Hepatocyte (in vitro differentiated cells): Measurements from ENCODE around the gene UPK1B. TPM values are rescaled to one million over a fixed set of nuclear protein-coding genes. Genes with fewer than 3 reads are reported as not detected.
A peak's percentile ranks its signal among the peaks of the same experiment; 100 is the strongest.
"Not testable (repeated sequence)": the region's sequence is repeated elsewhere in the genome, so short reads cannot be mapped to it uniquely, and the experiment has no call there.

Experiments
- DNase-seq: peaks from one replicate; pipeline ENCODE4 v3.0.0-alpha.2; 2016; ENCODE audit warnings: low spot score
- H2AFZ ChIP-seq: fragments of 200-600 bp; sonication (generic); 2 replicates; pipeline ENCODE4 v1.6.0; 2016; ENCODE audit warnings: antibody characterized with exemption, mild to moderate bottlenecking
- H3K27ac ChIP-seq: fragments of 200-600 bp; sonication (generic); 2 replicates; pipeline ENCODE4 v1.5.1; 2016; ENCODE audit warnings: mild to moderate bottlenecking
- H3K27me3 ChIP-seq: fragments of 200-600 bp; sonication (generic); 2 replicates; pipeline ENCODE4 v1.6.1; 2016
- H3K36me3 ChIP-seq: fragments of 200-600 bp; sonication (generic); replicated peaks from 2 replicates; pipeline ENCODE4 v1.5.1; 2016; ENCODE audit warnings: low read depth; ENCODE audit not compliant: insufficient read depth
- H3K4me1 ChIP-seq: fragments of 200-600 bp; sonication (generic); 2 replicates; pipeline ENCODE4 v1.5.1; 2016; ENCODE audit warnings: mild to moderate bottlenecking, moderate library complexity; ENCODE audit not compliant: insufficient read depth
- H3K4me2 ChIP-seq: fragments of 200-600 bp; sonication (generic); 2 replicates; pipeline ENCODE4 v1.6.0; 2016
- H3K4me3 ChIP-seq: fragments of 200-600 bp; sonication (generic); 2 replicates; pipeline ENCODE4 v1.5.1; 2016; ENCODE audit warnings: mild to moderate bottlenecking
- H3K79me2 ChIP-seq: fragments of 200-600 bp; sonication (generic); 2 replicates; pipeline ENCODE4 v1.6.0; 2017; ENCODE audit warnings: mild to moderate bottlenecking
- H3K9me2 ChIP-seq: fragments of 200-600 bp; sonication (generic); replicated peaks from 2 replicates; pipeline ENCODE4 v1.6.0; 2017; ENCODE audit warnings: mild to moderate bottlenecking; ENCODE audit not compliant: insufficient read depth
- H3K9me3 ChIP-seq: fragments of 200-600 bp; sonication (generic); 2 replicates; pipeline ENCODE4 v1.5.1; 2016; ENCODE audit warnings: low read depth, mild to moderate bottlenecking
- H4K20me1 ChIP-seq: fragments of 200-600 bp; sonication (generic); 2 replicates; pipeline ENCODE4 v1.6.0; 2016; ENCODE audit warnings: mild to moderate bottlenecking; ENCODE audit not compliant: insufficient read depth, poor library complexity, severe bottlenecking
- CTCF ChIP-seq: fragments of 200-600 bp; sonication (generic); IDR thresholded peaks from 2 replicates; pipeline ENCODE4 v1.5.1; 2016; ENCODE audit warnings: antibody characterized with exemption, mild to moderate bottlenecking; ENCODE audit not compliant: poor library complexity
- EZH2 ChIP-seq: fragments of 200-600 bp; sonication (generic); IDR thresholded peaks from 2 replicates; pipeline ENCODE4 v1.6.1; 2016; ENCODE audit warnings: antibody characterized with exemption, mild to moderate bottlenecking, borderline replicate concordance
- EZH2phosphoT487 ChIP-seq: fragments of 200-600 bp; sonication (generic); IDR thresholded peaks from one replicate; pipeline ENCODE4 v1.6.1; 2018; ENCODE audit warnings: antibody characterized with exemption, mild to moderate bottlenecking, low read depth, moderate library complexity; ENCODE audit not compliant: unreplicated experiment, severe bottlenecking
- WGBS: methylation state at CpG from one replicate; pipeline ENCODE4 v1.1.6; 2016; ENCODE audit warnings: low lambda C conversion rate; ENCODE audit errors: missing lambda C conversion rate; 5-methylcytosine and 5-hydroxymethylcytosine counted together
- polyA plus RNA-seq: library from polyadenylated mRNA; unstranded; fragments of >200 nt; fragmentation: Nextera tagmentation; extraction: Ambion mirVana; gene quantifications from 2 replicates; pipeline ENCODE4 v1.2.1, GENCODE V29; 2016
- total RNA-seq: library from RNA; depleted of rRNA; stranded (reverse); fragments of >200 nt; gene quantifications from 2 replicates; pipeline ENCODE4 v1.2.3, GENCODE V29; 2014

UPK1B gene
- total and polyA plus RNA-seq, 2 experiments from 2014 or later = 9.0 to 17.3 TPM

- H2AFZ ChIP-seq = peak within 1 kb of the TSS; percentile 46
- no peaks in the 10 kb centered on the region for H3K9me3 ChIP-seq
- no peaks in the 10 kb centered on the region for H3K36me3 ChIP-seq
- 4% methylated on average over 38 of the region's 70 CpGs for WGBS
- peak within 1 kb of the TSS; percentile 79 for H3K4me2 ChIP-seq
- H3K9me2 ChIP-seq = no peaks in the 10 kb centered on the region
- no peaks in the 10 kb centered on the region for H3K27me3 ChIP-seq
- H3K4me3 ChIP-seq = peak within 1 kb of the TSS; percentile 84
- TF ChIP-seq CTCF (no peak), EZH2 (no peak), EZH2phosphoT487 (no peak)
- peak; percentile 96 for DNase-seq
- peaks cover 8% of the 10 kb centered on the region for H3K4me1 ChIP-seq
- H3K79me2 ChIP-seq = peaks cover 44% of the 10 kb centered on the region
- H4K20me1 ChIP-seq = peaks cover 17% of the 10 kb centered on the region
- peak within 1 kb of the TSS; percentile 98 for H3K27ac ChIP-seq
Measured at GRCh38 chr3:119240591-119241434, 67.4 kb downstream of the UPK1B start, which contains the start of gene B4GALT4. TSS of gene B4GALT4 (minus strand) at chr3:119240878. CDS start at chr3:119230099, 10,779 bp downstream.

GRCh38 chr3:119242387-119243057, 69.1 kb downstream of the UPK1B start:
- not testable (repeated sequence) for H3K4me1 ChIP-seq, H3K9me3 ChIP-seq, H3K27ac ChIP-seq, H3K36me3 ChIP-seq, H2AFZ ChIP-seq, H3K27me3 ChIP-seq, H3K4me2 ChIP-seq, DNase-seq, H3K4me3 ChIP-seq, H3K9me2 ChIP-seq
- H4K20me1 ChIP-seq = peaks cover 12% of the 10 kb centered on the region
- WGBS = 96% methylated on average over 14 of the region's 49 CpGs
- peaks cover 27% of the 10 kb centered on the region for H3K79me2 ChIP-seq

GRCh38 chr3:119243058-119243529, 69.7 kb downstream of the UPK1B start:
- not testable (repeated sequence) for H2AFZ ChIP-seq, H3K4me3 ChIP-seq, H3K36me3 ChIP-seq, H3K27ac ChIP-seq, H3K9me3 ChIP-seq, H3K4me2 ChIP-seq, H3K27me3 ChIP-seq, H3K4me1 ChIP-seq, DNase-seq, H3K9me2 ChIP-seq, H4K20me1 ChIP-seq
- peaks cover 21% of the 10 kb centered on the region for H3K79me2 ChIP-seq
- 61% methylated on average over 7 of the region's 7 CpGs for WGBS

GRCh38 chr3:119243712-119244111, 70.3 kb downstream of the UPK1B start:
- peaks cover 15% of the 10 kb centered on the region for H3K79me2 ChIP-seq
- H3K4me1 ChIP-seq = peaks cover 1% of the 10 kb centered on the region
- H3K9me3 ChIP-seq = no peaks in the 10 kb centered on the region
- no peaks in the 10 kb centered on the region for H3K27me3 ChIP-seq
- no peaks in the 10 kb centered on the region for H3K9me2 ChIP-seq
- H3K4me3 ChIP-seq = no peak overlapping the region
- no peak for DNase-seq
- H3K4me2 ChIP-seq = no peak overlapping the region
- H2AFZ ChIP-seq = no peak overlapping the region
- TF ChIP-seq CTCF (no peak), EZH2phosphoT487 (no peak), EZH2 (no peak)
- H4K20me1 ChIP-seq = peaks cover under 1% of the 10 kb centered on the region
- no peak overlapping the region for H3K27ac ChIP-seq
- no peaks in the 10 kb centered on the region for H3K36me3 ChIP-seq
